ENCODE results near the gene HSDL2. TPM values are rescaled to one million over a fixed set of nuclear protein-coding genes. Genes with fewer than 3 reads are reported as not detected.

HSDL2 gene
- polyA plus RNA-seq, 1 of the 3 experiments (the other 2 are of a cell fraction), result 14.4 TPM

DNA sequence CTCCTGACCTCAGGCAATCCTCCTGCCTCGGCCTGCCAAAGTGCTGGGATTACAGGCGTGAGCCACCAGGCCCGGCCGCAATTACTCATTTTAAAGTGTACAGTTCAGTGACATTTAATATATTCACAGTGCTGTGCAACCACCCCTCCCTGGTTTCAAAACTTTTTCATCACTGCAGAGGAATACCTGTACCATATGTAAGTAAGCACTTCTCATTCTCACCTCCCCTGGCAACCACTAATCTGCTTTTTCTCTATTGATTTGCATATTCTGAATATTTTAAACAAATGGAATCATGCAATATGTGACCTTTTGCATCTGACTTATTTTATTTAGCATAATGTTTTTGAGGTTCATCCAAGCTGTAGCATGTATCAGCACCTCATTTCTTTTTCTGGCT, 85.4 kb downstream of the HSDL2 start:
- 100% methylated on average over 4 of the region's 4 CpGs for WGBS (ENCODE audit: low lambda C conversion rate)
- POLR2A ChIA-PET, result no interaction called here
- TF ChIP-seq TEAD4 (IDR thresholded peaks at IDR 0.05; ENCODE audit: borderline replicate concordance, insufficient read depth) (no peak), RAD21 (IDR thresholded peaks at IDR 0.05; ENCODE audit: low read length) (no peak), CHD2 (IDR thresholded peaks at IDR 0.05; ENCODE audit: low read length, partially characterized antibody) (no peak), RFX5 (IDR thresholded peaks at IDR 0.05; ENCODE audit: low read length) (no peak), ELF1 (IDR thresholded peaks at IDR 0.05) (no peak), GABPA (IDR thresholded peaks at IDR 0.05; ENCODE audit: low read depth) (no peak)
- TF ChIP-seq, protein P1, sequence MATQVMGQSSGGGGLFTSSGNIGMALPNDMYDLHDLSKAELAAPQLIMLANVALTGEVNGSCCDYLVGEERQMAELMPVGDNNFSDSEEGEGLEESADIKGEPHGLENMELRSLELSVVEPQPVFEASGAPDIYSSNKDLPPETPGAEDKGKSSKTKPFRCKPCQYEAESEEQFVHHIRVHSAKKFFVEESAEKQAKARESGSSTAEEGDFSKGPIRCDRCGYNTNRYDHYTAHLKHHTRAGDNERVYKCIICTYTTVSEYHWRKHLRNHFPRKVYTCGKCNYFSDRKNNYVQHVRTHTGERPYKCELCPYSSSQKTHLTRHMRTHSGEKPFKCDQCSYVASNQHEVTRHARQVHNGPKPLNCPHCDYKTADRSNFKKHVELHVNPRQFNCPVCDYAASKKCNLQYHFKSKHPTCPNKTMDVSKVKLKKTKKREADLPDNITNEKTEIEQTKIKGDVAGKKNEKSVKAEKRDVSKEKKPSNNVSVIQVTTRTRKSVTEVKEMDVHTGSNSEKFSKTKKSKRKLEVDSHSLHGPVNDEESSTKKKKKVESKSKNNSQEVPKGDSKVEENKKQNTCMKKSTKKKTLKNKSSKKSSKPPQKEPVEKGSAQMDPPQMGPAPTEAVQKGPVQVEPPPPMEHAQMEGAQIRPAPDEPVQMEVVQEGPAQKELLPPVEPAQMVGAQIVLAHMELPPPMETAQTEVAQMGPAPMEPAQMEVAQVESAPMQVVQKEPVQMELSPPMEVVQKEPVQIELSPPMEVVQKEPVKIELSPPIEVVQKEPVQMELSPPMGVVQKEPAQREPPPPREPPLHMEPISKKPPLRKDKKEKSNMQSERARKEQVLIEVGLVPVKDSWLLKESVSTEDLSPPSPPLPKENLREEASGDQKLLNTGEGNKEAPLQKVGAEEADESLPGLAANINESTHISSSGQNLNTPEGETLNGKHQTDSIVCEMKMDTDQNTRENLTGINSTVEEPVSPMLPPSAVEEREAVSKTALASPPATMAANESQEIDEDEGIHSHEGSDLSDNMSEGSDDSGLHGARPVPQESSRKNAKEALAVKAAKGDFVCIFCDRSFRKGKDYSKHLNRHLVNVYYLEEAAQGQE (IDR thresholded peaks at IDR 0.05; ENCODE audit: low read depth, low read length), result no peak
- TF ChIP-seq, protein P2, sequence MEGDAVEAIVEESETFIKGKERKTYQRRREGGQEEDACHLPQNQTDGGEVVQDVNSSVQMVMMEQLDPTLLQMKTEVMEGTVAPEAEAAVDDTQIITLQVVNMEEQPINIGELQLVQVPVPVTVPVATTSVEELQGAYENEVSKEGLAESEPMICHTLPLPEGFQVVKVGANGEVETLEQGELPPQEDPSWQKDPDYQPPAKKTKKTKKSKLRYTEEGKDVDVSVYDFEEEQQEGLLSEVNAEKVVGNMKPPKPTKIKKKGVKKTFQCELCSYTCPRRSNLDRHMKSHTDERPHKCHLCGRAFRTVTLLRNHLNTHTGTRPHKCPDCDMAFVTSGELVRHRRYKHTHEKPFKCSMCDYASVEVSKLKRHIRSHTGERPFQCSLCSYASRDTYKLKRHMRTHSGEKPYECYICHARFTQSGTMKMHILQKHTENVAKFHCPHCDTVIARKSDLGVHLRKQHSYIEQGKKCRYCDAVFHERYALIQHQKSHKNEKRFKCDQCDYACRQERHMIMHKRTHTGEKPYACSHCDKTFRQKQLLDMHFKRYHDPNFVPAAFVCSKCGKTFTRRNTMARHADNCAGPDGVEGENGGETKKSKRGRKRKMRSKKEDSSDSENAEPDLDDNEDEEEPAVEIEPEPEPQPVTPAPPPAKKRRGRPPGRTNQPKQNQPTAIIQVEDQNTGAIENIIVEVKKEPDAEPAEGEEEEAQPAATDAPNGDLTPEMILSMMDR (IDR thresholded peaks at IDR 0.05), result no peak

DNA sequence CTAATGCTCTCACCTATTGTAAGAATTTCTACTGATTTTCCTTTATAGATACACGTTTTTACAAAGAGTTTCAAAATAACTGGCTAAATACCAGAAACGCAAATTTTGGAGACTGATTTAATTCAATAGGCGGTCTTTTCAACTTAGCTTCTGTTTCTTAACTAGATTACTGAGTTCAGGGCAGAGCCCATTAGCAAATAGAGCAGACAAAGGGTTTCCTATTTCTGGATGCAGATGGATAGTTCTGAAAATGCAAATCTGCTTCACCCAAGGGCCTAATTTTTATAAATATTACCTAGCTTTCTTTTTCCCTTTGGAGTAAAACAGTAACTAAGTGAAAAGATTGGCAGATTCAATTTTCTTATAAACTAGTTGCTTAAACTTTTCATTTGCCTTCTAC, 93.1 kb downstream of the HSDL2 start:
- peaks cover 4 to 15% of the 10 kb centered on the region in 2 experiments for H3K36me3 ChIP-seq (replicated peaks in 1 of 2; ENCODE audit: control insufficient read depth in 1 of 2, insufficient read depth in 2 of 2, low read length in 1 of 2)
- no peak overlapping the region for H3K4me3 ChIP-seq (ENCODE audit: low read depth in 2 of 2, low read length in 1 of 2)
- H3F3A ChIP-seq (replicated peaks; ENCODE audit: insufficient read depth), result peaks cover 2% of the 10 kb centered on the region
- peak overlapping the region in 1 of 2 experiments; percentile 35; a peak in 1 of 4 replicates for H3K27ac ChIP-seq (ENCODE audit: low read depth in 2 of 2, low read length in 1 of 2)
- no peaks in the 10 kb centered on the region; the same call in 1 of the 2 replicates for H3K9me3 ChIP-seq
- ChIA-PET POLR2A (no interaction called here), CTCF (no interaction called here)
- no peaks in the 10 kb centered on the region for H3K79me2 ChIP-seq (ENCODE audit: insufficient read depth)
- no peaks in the 10 kb centered on the region for H3K9me2 ChIP-seq
- no peak overlapping the region for H3K9ac ChIP-seq
- DNase-seq, result no peak
- no peaks in the 10 kb centered on the region for H3K27me3 ChIP-seq (ENCODE audit: insufficient read depth)
- 76% methylated on average over 3 of the region's 3 CpGs for WGBS (ENCODE audit: low lambda C conversion rate)
- H2AFZ ChIP-seq (ENCODE audit: low read depth), result no peak overlapping the region
- peaks cover 0 to 2% of the 10 kb centered on the region in 2 experiments; a peak in 2 of 4 replicates for H3K4me1 ChIP-seq (ENCODE audit: control insufficient read depth in 1 of 2, insufficient read depth in 2 of 2, low read depth in 1 of 2, low read length in 1 of 2)
- no peak overlapping the region for H3K4me2 ChIP-seq
- no peaks in the 10 kb centered on the region for H4K20me1 ChIP-seq (ENCODE audit: insufficient read depth)
- TF ChIP-seq SMC3 (IDR thresholded peaks at IDR 0.05; ENCODE audit: low read depth, low read length), result no peak
- TF ChIP-seq, protein P1 (IDR thresholded peaks at IDR 0.05; ENCODE audit: low read depth, low read length), result no peak
- TF ChIP-seq, protein P2 (IDR thresholded peaks at IDR 0.05), result no peak
- TF ChIP-seq YY1 (IDR thresholded peaks at IDR 0.05; ENCODE audit: low read depth), result no peak
- no peak for TF ChIP-seq RFX5 (IDR thresholded peaks at IDR 0.05; ENCODE audit: low read length)
- TF ChIP-seq POLR2AphosphoS5 (IDR thresholded peaks at IDR 0.05; ENCODE audit: low read depth, low read length), result no peak
- TF ChIP-seq RAD21 (IDR thresholded peaks at IDR 0.05; ENCODE audit: low read length), result no peak
- TF ChIP-seq GABPA (IDR thresholded peaks at IDR 0.05; ENCODE audit: low read depth), result no peak
- TF ChIP-seq, protein P3, sequence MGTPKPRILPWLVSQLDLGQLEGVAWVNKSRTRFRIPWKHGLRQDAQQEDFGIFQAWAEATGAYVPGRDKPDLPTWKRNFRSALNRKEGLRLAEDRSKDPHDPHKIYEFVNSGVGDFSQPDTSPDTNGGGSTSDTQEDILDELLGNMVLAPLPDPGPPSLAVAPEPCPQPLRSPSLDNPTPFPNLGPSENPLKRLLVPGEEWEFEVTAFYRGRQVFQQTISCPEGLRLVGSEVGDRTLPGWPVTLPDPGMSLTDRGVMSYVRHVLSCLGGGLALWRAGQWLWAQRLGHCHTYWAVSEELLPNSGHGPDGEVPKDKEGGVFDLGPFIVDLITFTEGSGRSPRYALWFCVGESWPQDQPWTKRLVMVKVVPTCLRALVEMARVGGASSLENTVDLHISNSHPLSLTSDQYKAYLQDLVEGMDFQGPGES (IDR thresholded peaks at IDR 0.05; ENCODE audit: low read depth, low read length), result no peak
- TF ChIP-seq RXRA (IDR thresholded peaks at IDR 0.05; ENCODE audit: borderline replicate concordance, low read depth), result no peak
- no peak for TF ChIP-seq RCOR1 (IDR thresholded peaks at IDR 0.05; ENCODE audit: low read length)

More for the DNA sequence above, 85.4 kb downstream of the HSDL2 start:
- CTCF ChIA-PET, result no interaction called here
- peaks cover 16 to 42% of the 10 kb centered on the region in 2 experiments for H3K36me3 ChIP-seq (replicated peaks in 1 of 2; ENCODE audit: control insufficient read depth in 1 of 2, insufficient read depth in 2 of 2, low read length in 1 of 2)
- no peaks in the 10 kb centered on the region for H3K27me3 ChIP-seq (ENCODE audit: insufficient read depth)
- H3K9me2 ChIP-seq, result no peaks in the 10 kb centered on the region
- H3K4me2 ChIP-seq, result no peak overlapping the region
- no peak overlapping the region for H3K27ac ChIP-seq (ENCODE audit: low read depth in 2 of 2, low read length in 1 of 2)
- no peaks in the 10 kb centered on the region for H4K20me1 ChIP-seq (ENCODE audit: insufficient read depth)
- no peaks in the 10 kb centered on the region for H3F3A ChIP-seq (replicated peaks; ENCODE audit: insufficient read depth)
- no peak for DNase-seq
- H3K79me2 ChIP-seq (ENCODE audit: insufficient read depth), result no peaks in the 10 kb centered on the region
- peaks cover 0 to 2% of the 10 kb centered on the region in 2 experiments; a peak in 1 of 4 replicates for H3K4me1 ChIP-seq (ENCODE audit: control insufficient read depth in 1 of 2, insufficient read depth in 2 of 2, low read depth in 1 of 2, low read length in 1 of 2)
- no peak overlapping the region for H3K4me3 ChIP-seq (ENCODE audit: low read depth in 2 of 2, low read length in 1 of 2)
- H3K9ac ChIP-seq, result no peak overlapping the region
- no peaks in the 10 kb centered on the region for H3K9me3 ChIP-seq
- H2AFZ ChIP-seq (ENCODE audit: low read depth), result no peak overlapping the region
